ENCODE data around the gene SLC6A20.

- TF ChIP-seq, protein P1, sequence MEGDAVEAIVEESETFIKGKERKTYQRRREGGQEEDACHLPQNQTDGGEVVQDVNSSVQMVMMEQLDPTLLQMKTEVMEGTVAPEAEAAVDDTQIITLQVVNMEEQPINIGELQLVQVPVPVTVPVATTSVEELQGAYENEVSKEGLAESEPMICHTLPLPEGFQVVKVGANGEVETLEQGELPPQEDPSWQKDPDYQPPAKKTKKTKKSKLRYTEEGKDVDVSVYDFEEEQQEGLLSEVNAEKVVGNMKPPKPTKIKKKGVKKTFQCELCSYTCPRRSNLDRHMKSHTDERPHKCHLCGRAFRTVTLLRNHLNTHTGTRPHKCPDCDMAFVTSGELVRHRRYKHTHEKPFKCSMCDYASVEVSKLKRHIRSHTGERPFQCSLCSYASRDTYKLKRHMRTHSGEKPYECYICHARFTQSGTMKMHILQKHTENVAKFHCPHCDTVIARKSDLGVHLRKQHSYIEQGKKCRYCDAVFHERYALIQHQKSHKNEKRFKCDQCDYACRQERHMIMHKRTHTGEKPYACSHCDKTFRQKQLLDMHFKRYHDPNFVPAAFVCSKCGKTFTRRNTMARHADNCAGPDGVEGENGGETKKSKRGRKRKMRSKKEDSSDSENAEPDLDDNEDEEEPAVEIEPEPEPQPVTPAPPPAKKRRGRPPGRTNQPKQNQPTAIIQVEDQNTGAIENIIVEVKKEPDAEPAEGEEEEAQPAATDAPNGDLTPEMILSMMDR (IDR thresholded peaks at IDR 0.05; ENCODE audit: low read depth, low read length), result no peak
- TF ChIP-seq POLR2A (IDR thresholded peaks at IDR 0.05; ENCODE audit: extremely low read depth, insufficient read length), result no peak
- TF ChIP-seq, protein P2, sequence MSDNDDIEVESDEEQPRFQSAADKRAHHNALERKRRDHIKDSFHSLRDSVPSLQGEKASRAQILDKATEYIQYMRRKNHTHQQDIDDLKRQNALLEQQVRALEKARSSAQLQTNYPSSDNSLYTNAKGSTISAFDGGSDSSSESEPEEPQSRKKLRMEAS (IDR thresholded peaks at IDR 0.05; ENCODE audit: low read depth, low read length), result no peak
Measured at GRCh38 chr3:45753095-45753494, 43.2 kb downstream of the SLC6A20 start.

Measured in NB4 (cell line).